ENCODE data around the gene CDS2. TPM values are rescaled to one million over a fixed set of nuclear protein-coding genes. Genes with fewer than 3 reads are reported as not detected.

CDS2 gene
- total and polyA plus RNA-seq, 10 of the 15 experiments (the other 5 are each of a cell fraction or from before 2014, with no cell fraction given) = 11.5 to 94.7 (median 23.1) TPM

- no peak overlapping the region for H3K27ac ChIP-seq (ENCODE audit: control insufficient read depth, insufficient read depth)
- POLR2A ChIA-PET = no interaction called here
- RAD21 ChIA-PET (ENCODE audit: unreplicated experiment) = interaction anchor here (0.7 to 3.3 kb wide), 6 partner anchors 13 to 291 kb away, joined by 3 to 16 read pairs (median 10); partner anchors contain the start of gene CDS2
- ATAC-seq (peak; percentile 100), FAIRE-seq (peak; percentile 69), DNase-seq (ENCODE audit: low read depth, low spot score) (no peak)
- no peaks in the 10 kb centered on the region for H4K20me1 ChIP-seq (ENCODE audit: control insufficient read depth, insufficient read depth)
- no peak overlapping the region for H3K4me3 ChIP-seq
- intact Hi-C loops (cut with micrococcal nuclease; ENCODE audit: unreplicated experiment) (loop anchor here (1.0 kb wide), 2 partner anchors 18 to 244 kb away; no protein-coding TSS in a partner anchor), in situ Hi-C loops (cut with MboI) (loop anchor here (5.0 kb wide), 1 partner anchor 242 kb away; no protein-coding TSS in a partner anchor)
- H3K4me1 ChIP-seq (ENCODE audit: control insufficient read depth, insufficient read depth, low read length) = no peaks in the 10 kb centered on the region
- WGBS (ENCODE audit: insufficient coverage, insufficient replicate concordance, low lambda C conversion rate, missing lambda C conversion rate) = 48% methylated on average over 10 of the region's 10 CpGs
- no peaks in the 10 kb centered on the region for H3K9me3 ChIP-seq (replicated peaks; ENCODE audit: control insufficient read depth, insufficient read depth, low read length)
- H3K79me2 ChIP-seq (ENCODE audit: control insufficient read depth, insufficient read depth, low read length) = no peaks in the 10 kb centered on the region
- CTCF ChIA-PET = interaction anchor here (0.5 to 8.7 kb wide), 26 partner anchors 11 to 447 kb away, joined by 3 to 114 read pairs (median 5); partner anchors contain the start of genes CDS2 and PCNA
- no peak overlapping the region for H3K9ac ChIP-seq (ENCODE audit: control insufficient read depth, insufficient read depth, low read length)
- H3K4me2 ChIP-seq (ENCODE audit: control insufficient read depth, insufficient read depth) = no peak overlapping the region
- SMC1A ChIA-PET (ENCODE audit: uncharacterized antibody, unreplicated experiment) = interaction anchor here (0.6 to 2.7 kb wide), 10 partner anchors 11 to 243 kb away, joined by 3 to 12 read pairs (median 3); partner anchors contain the start of genes CDS2 and PCNA
- no TSS peak for BruUV-seq (replicated peaks)
- H3K36me3 ChIP-seq (ENCODE audit: control insufficient read depth in 2 of 2, insufficient read depth in 2 of 2, low read length in 1 of 2) = no peaks in the 10 kb centered on the region
- no peaks in the 10 kb centered on the region for H3K27me3 ChIP-seq (replicated peaks in 1 of 2; ENCODE audit: control insufficient read depth in 2 of 2, insufficient read depth in 2 of 2, low read length in 1 of 2)
- no peak overlapping the region for H2AFZ ChIP-seq (ENCODE audit: control insufficient read depth, low read depth, low read length)
- TF ChIP-seq EP300 (IDR thresholded peaks at IDR 0.05; ENCODE audit: borderline replicate concordance in 1 of 2, control insufficient read depth in 1 of 2, low read depth in 2 of 2, low read length in 2 of 2) (no peak), ZNF217 (IDR thresholded peaks at IDR 0.05) (no peak), KDM1A (IDR thresholded peaks at IDR 0.05; ENCODE audit: borderline replicate concordance) (no peak), SMC3 (IDR thresholded peaks at IDR 0.05; ENCODE audit: borderline replicate concordance, low read length) (peak; percentile 54), HDAC2 (IDR thresholded peaks at IDR 0.05) (no peak), CTCF (IDR thresholded peaks at IDR 0.05 in 2 of 3, conservative IDR thresholded peaks at IDR 0.05 in 1 of 3; ENCODE audit: control insufficient read depth in 2 of 3, extremely low read depth in 1 of 3, insufficient read depth in 1 of 3, low read depth in 3 of 3, low read length in 3 of 3) (peak; percentile 88 to 89 (median 89)), YY1 (IDR thresholded peaks at IDR 0.05; ENCODE audit: low read depth, low read length) (0 out of 2 replicates have a peak, but pooled peaks have one; percentile 25), ZNF384 (IDR thresholded peaks at IDR 0.05; ENCODE audit: borderline replicate concordance, low read depth, low read length) (no peak), ATF3 (IDR thresholded peaks at IDR 0.05; ENCODE audit: borderline replicate concordance, extremely low read depth, low read depth, low read length) (no peak), SMAD1 (IDR thresholded peaks at IDR 0.05; ENCODE audit: low read depth, partially characterized antibody) (no peak), RELA (IDR thresholded peaks at IDR 0.05; ENCODE audit: borderline replicate concordance, partially characterized antibody) (no peak), LARP7 (IDR thresholded peaks at IDR 0.05) (no peak), NR2C2 (IDR thresholded peaks at IDR 0.05; ENCODE audit: borderline replicate concordance, control insufficient read depth, insufficient read length, low read depth) (no peak), ZNF207 (IDR thresholded peaks at IDR 0.05; ENCODE audit: borderline replicate concordance) (no peak), MEF2B (IDR thresholded peaks at IDR 0.05; ENCODE audit: partially characterized antibody, poor library complexity, severe bottlenecking) (no peak), RAD21 (IDR thresholded peaks at IDR 0.05; ENCODE audit: insufficient read depth, low read depth, low read length) (peak; percentile 76), SUPT20H (IDR thresholded peaks at IDR 0.05; ENCODE audit: borderline replicate concordance, control insufficient read depth, low read depth, low read length) (no peak), IRF4 (IDR thresholded peaks at IDR 0.05; ENCODE audit: low read depth, low read length) (no peak)
- TF ChIP-seq, protein P1, sequence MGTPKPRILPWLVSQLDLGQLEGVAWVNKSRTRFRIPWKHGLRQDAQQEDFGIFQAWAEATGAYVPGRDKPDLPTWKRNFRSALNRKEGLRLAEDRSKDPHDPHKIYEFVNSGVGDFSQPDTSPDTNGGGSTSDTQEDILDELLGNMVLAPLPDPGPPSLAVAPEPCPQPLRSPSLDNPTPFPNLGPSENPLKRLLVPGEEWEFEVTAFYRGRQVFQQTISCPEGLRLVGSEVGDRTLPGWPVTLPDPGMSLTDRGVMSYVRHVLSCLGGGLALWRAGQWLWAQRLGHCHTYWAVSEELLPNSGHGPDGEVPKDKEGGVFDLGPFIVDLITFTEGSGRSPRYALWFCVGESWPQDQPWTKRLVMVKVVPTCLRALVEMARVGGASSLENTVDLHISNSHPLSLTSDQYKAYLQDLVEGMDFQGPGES (IDR thresholded peaks at IDR 0.05) = no peak
These were observed 78.8 kb downstream of the CDS2 start for GRCh38 chr20:5205348-5206210.

All from GM12878 (cell line).